ENCODE measurements around the gene DLX2. TPM values are rescaled to one million over a fixed set of nuclear protein-coding genes. Genes with fewer than 3 reads are reported as not detected.

Gene DLX2
- total and polyA plus RNA-seq, 5 donors from 2014 or later, result 0.47 TPM; not detected in 4

- ATAC-seq (ENCODE audit: low read depth in 2 of 2) (no peak), DNase-seq (no peak)
- peaks cover 0 to 4% (median 0%) of the 10 kb centered on the region in 7 donors for H3K9me3 Mint-ChIP-seq
- Histone ChIP-seq H3K4me3 (ENCODE audit: low read depth, low read length) (no peak overlapping the region), H3K27me3 (ENCODE audit: control insufficient read depth, insufficient read depth, low read length) (peaks cover 4% of the 10 kb centered on the region), H3K4me1 (ENCODE audit: control insufficient read depth, insufficient read depth, low read length, poor library complexity, severe bottlenecking) (no peaks in the 10 kb centered on the region), H3K9me3 (ENCODE audit: control insufficient read depth in 2 of 2, low read length in 2 of 2) (peaks cover 0 to 2% of the 10 kb centered on the region in 2 experiments), H3K36me3 (ENCODE audit: control insufficient read depth, insufficient read depth, low read length) (no peaks in the 10 kb centered on the region), H3K27ac (ENCODE audit: insufficient read depth, low read length, poor library complexity, severe bottlenecking) (no peak overlapping the region)
- no peaks in the 10 kb centered on the region for H3K4me1 Mint-ChIP-seq
- no peak overlapping the region for H3K4me3 Mint-ChIP-seq
- peaks cover 3% of the 10 kb centered on the region for H3K36me3 Mint-ChIP-seq
- no peak overlapping the region for H3K27ac Mint-ChIP-seq
- peaks cover 28% of the 10 kb centered on the region for H3K27me3 Mint-ChIP-seq
Observed at GRCh38 chr2:172134270-172134669, 31.6 kb upstream of the DLX2 start.

GRCh38 chr2:172131713-172132555, 29.2 kb upstream of the DLX2 start:
- H3K4me1 Mint-ChIP-seq, result no peaks in the 10 kb centered on the region
- no peak overlapping the region for H3K4me3 ChIP-seq (ENCODE audit: low read depth, low read length)
- no peak for ATAC-seq (ENCODE audit: low read depth in 2 of 2)
- no peak for DNase-seq
- no peak overlapping the region for H3K27ac ChIP-seq (ENCODE audit: insufficient read depth, low read length, poor library complexity, severe bottlenecking)
- H3K4me3 Mint-ChIP-seq, result no peak overlapping the region
- no peaks in the 10 kb centered on the region for H3K4me1 ChIP-seq (ENCODE audit: control insufficient read depth, insufficient read depth, low read length, poor library complexity, severe bottlenecking)
- peaks cover 1% of the 10 kb centered on the region for H3K27me3 ChIP-seq (ENCODE audit: control insufficient read depth, insufficient read depth, low read length)
- peaks cover 35% of the 10 kb centered on the region for H3K27me3 Mint-ChIP-seq
- no peaks in the 10 kb centered on the region for H3K36me3 ChIP-seq (ENCODE audit: control insufficient read depth, insufficient read depth, low read length)
- H3K27ac Mint-ChIP-seq, result no peak overlapping the region
- peaks cover 0 to 4% (median 0%) of the 10 kb centered on the region in 7 donors for H3K9me3 Mint-ChIP-seq
- H3K9me3 ChIP-seq (ENCODE audit: control insufficient read depth in 2 of 2, low read length in 2 of 2), result peaks cover 0 to 6% of the 10 kb centered on the region in 2 experiments
- H3K36me3 Mint-ChIP-seq, result peaks cover 3% of the 10 kb centered on the region

- Mint-ChIP-seq H3K36me3 (peaks cover 3% of the 10 kb centered on the region), H3K27ac (no peak overlapping the region), H3K4me3 (no peak overlapping the region), H3K4me1 (no peaks in the 10 kb centered on the region), H3K27me3 (peaks cover 35% of the 10 kb centered on the region), H3K9me3 (peaks cover 0 to 4% (median 0%) of the 10 kb centered on the region in 7 donors)
- Histone ChIP-seq H3K27ac (ENCODE audit: insufficient read depth, low read length, poor library complexity, severe bottlenecking) (no peak overlapping the region), H3K4me3 (ENCODE audit: low read depth, low read length) (no peak overlapping the region), H3K9me3 (ENCODE audit: control insufficient read depth in 2 of 2, low read length in 2 of 2) (peaks cover 0 to 6% of the 10 kb centered on the region in 2 experiments), H3K27me3 (ENCODE audit: control insufficient read depth, insufficient read depth, low read length) (no peaks in the 10 kb centered on the region), H3K4me1 (ENCODE audit: control insufficient read depth, insufficient read depth, low read length, poor library complexity, severe bottlenecking) (no peaks in the 10 kb centered on the region), H3K36me3 (ENCODE audit: control insufficient read depth, insufficient read depth, low read length) (no peaks in the 10 kb centered on the region)
- DNase-seq (no peak), ATAC-seq (ENCODE audit: low read depth in 2 of 2) (no peak)
Observed at GRCh38 chr2:172129404-172129803, 26.7 kb upstream of the DLX2 start.

GRCh38 chr2:172128484-172128883, 25.8 kb upstream of the DLX2 start:
- no peak overlapping the region for H3K27ac Mint-ChIP-seq
- no peaks in the 10 kb centered on the region for H3K27me3 ChIP-seq (ENCODE audit: control insufficient read depth, insufficient read depth, low read length)
- H3K27ac ChIP-seq (ENCODE audit: insufficient read depth, low read length, poor library complexity, severe bottlenecking), result no peak overlapping the region
- H3K9me3 ChIP-seq (ENCODE audit: control insufficient read depth in 2 of 2, low read length in 2 of 2), result peaks cover 0 to 8% of the 10 kb centered on the region in 2 experiments
- H3K4me1 ChIP-seq (ENCODE audit: control insufficient read depth, insufficient read depth, low read length, poor library complexity, severe bottlenecking), result no peaks in the 10 kb centered on the region
- no peak overlapping the region for H3K4me3 Mint-ChIP-seq
- ATAC-seq (ENCODE audit: low read depth in 2 of 2) (no peak), DNase-seq (no peak)
- no peak overlapping the region for H3K4me3 ChIP-seq (ENCODE audit: low read depth, low read length)
- peaks cover 28% of the 10 kb centered on the region for H3K27me3 Mint-ChIP-seq
- H3K9me3 Mint-ChIP-seq, result peaks cover 0 to 4% (median 2%) of the 10 kb centered on the region in 7 donors
- H3K36me3 Mint-ChIP-seq, result peaks cover 3% of the 10 kb centered on the region
- no peaks in the 10 kb centered on the region for H3K4me1 Mint-ChIP-seq
- no peaks in the 10 kb centered on the region for H3K36me3 ChIP-seq (ENCODE audit: control insufficient read depth, insufficient read depth, low read length)

GRCh38 chr2:172120118-172120517, 17.4 kb upstream of the DLX2 start:
- no peak for ATAC-seq (ENCODE audit: low read depth in 2 of 2)
- H3K4me1 Mint-ChIP-seq, result no peaks in the 10 kb centered on the region
- Histone ChIP-seq H3K9me3 (ENCODE audit: control insufficient read depth in 2 of 2, low read length in 2 of 2) (peaks cover 0 to 2% of the 10 kb centered on the region in 2 experiments), H3K4me1 (ENCODE audit: control insufficient read depth, insufficient read depth, low read length, poor library complexity, severe bottlenecking) (no peaks in the 10 kb centered on the region), H3K4me3 (ENCODE audit: low read depth, low read length) (no peak overlapping the region), H3K27ac (ENCODE audit: insufficient read depth, low read length, poor library complexity, severe bottlenecking) (no peak overlapping the region), H3K36me3 (ENCODE audit: control insufficient read depth, insufficient read depth, low read length) (no peaks in the 10 kb centered on the region), H3K27me3 (ENCODE audit: control insufficient read depth, insufficient read depth, low read length) (no peaks in the 10 kb centered on the region)
- peaks cover 0 to 4% (median 0%) of the 10 kb centered on the region in 7 donors for H3K9me3 Mint-ChIP-seq
- H3K27me3 Mint-ChIP-seq, result peaks cover 47% of the 10 kb centered on the region
- no peak overlapping the region for H3K27ac Mint-ChIP-seq
- no peak overlapping the region for H3K4me3 Mint-ChIP-seq
- H3K36me3 Mint-ChIP-seq, result no peaks in the 10 kb centered on the region
- DNase-seq, result no peak

- Histone ChIP-seq H3K27me3 (ENCODE audit: control insufficient read depth, insufficient read depth, low read length) (peaks cover 3% of the 10 kb centered on the region), H3K27ac (ENCODE audit: insufficient read depth, low read length, poor library complexity, severe bottlenecking) (no peak overlapping the region), H3K4me3 (ENCODE audit: low read depth, low read length) (no peak overlapping the region), H3K4me1 (ENCODE audit: control insufficient read depth, insufficient read depth, low read length, poor library complexity, severe bottlenecking) (no peaks in the 10 kb centered on the region), H3K9me3 (ENCODE audit: control insufficient read depth in 2 of 2, low read length in 2 of 2) (peaks cover 0 to 2% of the 10 kb centered on the region in 2 experiments), H3K36me3 (ENCODE audit: control insufficient read depth, insufficient read depth, low read length) (no peaks in the 10 kb centered on the region)
- H3K36me3 Mint-ChIP-seq, result no peaks in the 10 kb centered on the region
- no peak overlapping the region for H3K27ac Mint-ChIP-seq
- ATAC-seq (ENCODE audit: low read depth in 2 of 2) (no peak), DNase-seq (no peak)
- peaks cover 57% of the 10 kb centered on the region for H3K27me3 Mint-ChIP-seq
- H3K4me3 Mint-ChIP-seq, result no peak overlapping the region
- peaks cover 0 to 3% (median 0%) of the 10 kb centered on the region in 7 donors for H3K9me3 Mint-ChIP-seq
- no peaks in the 10 kb centered on the region for H3K4me1 Mint-ChIP-seq
Observed at GRCh38 chr2:172119089-172119488, 16.4 kb upstream of the DLX2 start.

- H3K4me3 Mint-ChIP-seq, result no peak overlapping the region
- H3K4me1 Mint-ChIP-seq, result no peaks in the 10 kb centered on the region
- peaks cover 0 to 1% (median 0%) of the 10 kb centered on the region in 7 donors for H3K9me3 Mint-ChIP-seq
- H3K27me3 ChIP-seq (ENCODE audit: control insufficient read depth, insufficient read depth, low read length), result peaks cover 9% of the 10 kb centered on the region
- no peak overlapping the region for H3K27ac ChIP-seq (ENCODE audit: insufficient read depth, low read length, poor library complexity, severe bottlenecking)
- no peaks in the 10 kb centered on the region for H3K9me3 ChIP-seq (ENCODE audit: control insufficient read depth in 2 of 2, low read length in 2 of 2)
- no peaks in the 10 kb centered on the region for H3K4me1 ChIP-seq (ENCODE audit: control insufficient read depth, insufficient read depth, low read length, poor library complexity, severe bottlenecking)
- ATAC-seq (ENCODE audit: low read depth in 2 of 2), result no peak
- no peaks in the 10 kb centered on the region for H3K36me3 ChIP-seq (ENCODE audit: control insufficient read depth, insufficient read depth, low read length)
- DNase-seq, result no peak
- H3K27ac Mint-ChIP-seq, result no peak overlapping the region
- no peaks in the 10 kb centered on the region for H3K36me3 Mint-ChIP-seq
- no peak overlapping the region for H3K4me3 ChIP-seq (ENCODE audit: low read depth, low read length)
- H3K27me3 Mint-ChIP-seq, result peaks cover 78% of the 10 kb centered on the region
Observed at GRCh38 chr2:172116107-172116506, 13.4 kb upstream of the DLX2 start.

GRCh38 chr2:172114579-172114978, 11.9 kb upstream of the DLX2 start:
- Histone ChIP-seq H3K4me3 (ENCODE audit: low read depth, low read length) (no peak overlapping the region), H3K4me1 (ENCODE audit: control insufficient read depth, insufficient read depth, low read length, poor library complexity, severe bottlenecking) (no peaks in the 10 kb centered on the region), H3K9me3 (ENCODE audit: control insufficient read depth in 2 of 2, low read length in 2 of 2) (no peaks in the 10 kb centered on the region), H3K27ac (ENCODE audit: insufficient read depth, low read length, poor library complexity, severe bottlenecking) (no peak overlapping the region), H3K36me3 (ENCODE audit: control insufficient read depth, insufficient read depth, low read length) (no peaks in the 10 kb centered on the region), H3K27me3 (ENCODE audit: control insufficient read depth, insufficient read depth, low read length) (peaks cover 9% of the 10 kb centered on the region)
- H3K4me3 Mint-ChIP-seq, result no peak overlapping the region
- ATAC-seq (ENCODE audit: low read depth in 2 of 2), result no peak
- H3K9me3 Mint-ChIP-seq, result peaks cover 0 to 3% (median 0%) of the 10 kb centered on the region in 7 donors
- peaks cover 82% of the 10 kb centered on the region for H3K27me3 Mint-ChIP-seq
- no peak overlapping the region for H3K27ac Mint-ChIP-seq
- no peaks in the 10 kb centered on the region for H3K36me3 Mint-ChIP-seq
- no peaks in the 10 kb centered on the region for H3K4me1 Mint-ChIP-seq
- no peak for DNase-seq

Measured in CD4-positive, CD25-positive, alpha-beta regulatory T cell (primary cell).